GM19467 (cell line): ENCODE results near the gene CD8A.
"Not testable (repeated sequence)": the region's sequence is repeated elsewhere in the genome, so short reads cannot be mapped to it uniquely, and the experiment has no call there.

Experiments
- ATAC-seq: cut with Tn5 transposase; IDR thresholded peaks from one replicate; pipeline ENCODE4 v1.9.1; 2021; ENCODE audit warnings: mild to moderate bottlenecking, moderate library complexity; ENCODE audit not compliant: unreplicated experiment

CD8A gene

DNA sequence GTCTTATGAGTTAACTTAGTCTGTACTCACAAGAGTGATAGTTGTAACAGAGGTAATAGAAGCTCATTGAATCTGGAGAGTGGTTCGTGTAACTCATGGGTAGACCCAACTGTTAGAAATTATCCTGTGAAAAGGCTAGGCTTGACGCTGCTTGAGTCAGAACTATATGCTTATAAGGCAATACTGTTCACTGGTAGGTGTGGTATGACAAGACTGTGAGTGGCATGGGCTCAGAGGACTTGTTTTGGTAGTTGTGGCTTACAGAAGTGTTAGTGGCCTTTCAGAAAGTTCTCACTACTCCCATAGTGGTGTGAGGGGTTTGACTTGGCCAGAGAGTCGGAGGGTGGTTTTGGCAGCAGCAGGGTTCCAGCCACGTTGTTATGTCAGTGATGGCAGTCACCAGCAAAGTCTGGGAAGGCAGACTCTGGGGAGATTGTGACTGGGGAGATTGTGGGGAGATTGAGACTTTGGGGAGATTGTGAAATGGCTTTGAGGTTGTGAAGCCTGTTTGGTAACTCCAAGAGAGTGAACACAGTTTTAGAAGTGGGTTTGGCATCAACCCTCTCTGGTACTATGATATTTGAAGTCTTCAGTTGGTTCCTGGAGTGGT lies 48.7 kb downstream of the CD8A start:
- not testable (repeated sequence) for ATAC-seq

DNA sequence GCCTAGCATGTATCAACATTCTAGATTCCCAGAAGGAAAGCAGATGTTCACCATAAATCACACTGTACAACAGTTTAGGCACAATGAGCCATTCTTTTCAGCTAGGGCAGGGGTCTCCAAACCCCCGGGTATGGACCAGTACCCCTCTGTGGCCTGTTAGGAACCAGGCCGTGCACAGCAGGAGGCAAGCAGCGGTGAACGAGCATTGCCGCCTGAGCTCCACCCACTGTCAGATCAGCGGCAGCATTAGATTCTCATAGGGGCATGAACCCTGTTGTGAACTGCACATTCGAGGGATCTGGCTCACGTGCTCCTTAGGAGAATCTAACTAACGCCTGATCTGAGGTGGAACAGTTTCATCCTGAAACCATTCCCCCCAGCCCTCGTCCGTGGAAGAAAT lies 50.8 kb downstream of the CD8A start:
- ATAC-seq = not testable (repeated sequence)

DNA sequence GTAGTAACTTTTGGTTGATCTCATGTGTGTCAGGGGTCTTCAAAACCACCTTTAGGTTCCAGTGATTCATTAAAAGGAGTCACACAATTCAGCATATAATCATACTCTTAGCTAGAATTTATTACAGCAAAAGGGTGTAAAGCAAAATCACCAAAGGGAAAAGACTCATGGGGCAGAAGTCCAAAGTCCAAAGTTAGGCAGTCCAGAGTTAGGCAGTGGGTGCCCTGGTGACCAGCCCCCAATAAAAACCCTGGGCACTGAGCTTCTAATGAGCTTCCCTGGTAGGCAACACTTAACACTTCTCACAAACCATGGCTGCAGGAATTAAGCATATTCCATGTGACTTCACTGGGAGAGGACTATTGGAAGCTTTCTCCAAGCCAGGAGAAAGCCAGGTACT lies 51.2 kb downstream of the CD8A start:
- ATAC-seq = not testable (repeated sequence)

DNA sequence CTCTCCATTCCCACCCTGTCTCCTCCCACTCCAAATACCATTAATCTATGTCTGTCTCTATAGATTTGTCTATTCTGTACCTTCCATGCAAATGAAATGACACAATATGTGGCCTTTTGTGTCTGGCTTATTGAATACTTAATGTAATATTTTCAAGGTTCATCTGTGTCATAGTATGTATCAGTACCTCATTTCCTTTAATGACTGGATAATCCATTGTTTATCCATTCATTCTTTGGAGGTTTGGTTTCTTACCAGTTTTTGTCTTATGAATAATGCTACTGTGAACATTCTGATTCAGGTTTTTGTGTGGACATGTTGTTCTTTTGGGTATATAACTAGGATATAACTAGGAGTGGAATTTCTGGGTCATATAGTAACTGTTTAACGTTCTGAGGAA lies 55.8 kb downstream of the CD8A start:
- ATAC-seq = not testable (repeated sequence)
